AG08396 (cell line): ENCODE results near the gene OR5I1.
"Not testable (repeated sequence)": the region's sequence is repeated elsewhere in the genome, so short reads cannot be mapped to it uniquely, and the experiment has no call there.

Source experiments
- DNase-seq: peaks from one replicate; pipeline ENCODE4 v3.0.0; 2012; ENCODE audit warnings: low spot score, mixed read lengths

The OR5I1 gene

DNA sequence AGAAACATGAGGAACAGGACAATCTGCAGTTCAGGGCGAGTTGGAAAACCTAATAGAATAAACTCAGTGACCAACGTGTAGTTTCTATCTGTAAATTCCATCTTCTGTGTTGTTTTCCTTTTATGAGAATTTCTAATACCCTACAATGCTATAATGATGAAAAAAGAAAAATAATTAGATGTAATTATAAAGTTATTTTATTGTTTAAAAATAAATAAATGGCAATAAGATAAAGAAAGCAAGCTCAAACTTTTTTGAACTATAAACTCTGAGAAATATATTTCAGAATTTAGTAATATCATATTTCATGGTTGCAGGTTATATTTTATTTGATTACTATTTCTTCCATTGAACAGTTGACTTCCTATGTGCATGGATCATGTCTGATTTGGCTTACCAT lies at the start of gene OR5I1:
TSS of gene OR5I1 (minus strand) at position 101 of the 400 bp plus-strand sequence. CDS start at position 101, 0 bp downstream.
- DNase-seq, result no peak

DNA sequence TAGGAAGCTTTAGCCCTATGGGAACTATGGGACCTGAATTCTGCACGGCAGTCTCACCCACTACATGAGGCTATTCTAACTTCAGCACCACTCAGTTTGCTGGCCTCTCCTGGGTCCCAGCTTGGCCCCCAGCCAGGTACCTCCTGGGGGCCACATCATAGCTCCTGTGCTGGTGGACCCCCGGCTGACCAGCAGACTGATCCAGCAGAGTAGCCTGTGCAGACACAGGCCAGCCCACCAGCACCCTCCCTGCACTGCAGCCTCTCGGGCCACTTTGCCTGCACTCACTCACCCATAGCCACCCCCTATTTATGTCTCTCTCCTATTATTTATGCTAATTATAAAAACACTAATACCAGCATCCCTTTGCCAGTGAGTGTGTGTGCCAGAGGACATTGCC lies 34.7 kb upstream of the OR5I1 start:
- DNase-seq, result no peak

DNA sequence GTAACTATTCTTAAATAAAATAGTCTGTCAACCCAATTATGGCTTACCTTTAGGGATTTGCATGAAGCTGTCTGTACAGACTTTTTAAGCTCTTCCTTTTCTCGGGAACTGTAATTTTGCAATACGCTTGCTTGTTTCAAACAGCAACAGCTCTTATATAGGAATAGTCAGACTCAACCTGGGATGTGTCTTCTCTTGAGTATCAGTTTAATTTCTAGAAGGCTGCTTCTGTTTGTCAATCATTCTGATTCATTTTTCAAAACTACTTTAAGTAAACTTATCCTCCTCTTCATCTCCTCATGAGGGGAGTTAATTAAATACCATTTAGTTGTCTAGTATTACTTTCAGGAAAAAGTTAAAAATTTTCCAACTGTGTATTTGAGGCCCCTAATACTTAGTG lies 33.6 kb upstream of the OR5I1 start, which contains the start of gene OR10AG1:
TSS of gene OR10AG1 (minus strand) at position 101 of the 400 bp plus-strand sequence. CDS start at position 63, 38 bp downstream.
- DNase-seq, result no peak

DNA sequence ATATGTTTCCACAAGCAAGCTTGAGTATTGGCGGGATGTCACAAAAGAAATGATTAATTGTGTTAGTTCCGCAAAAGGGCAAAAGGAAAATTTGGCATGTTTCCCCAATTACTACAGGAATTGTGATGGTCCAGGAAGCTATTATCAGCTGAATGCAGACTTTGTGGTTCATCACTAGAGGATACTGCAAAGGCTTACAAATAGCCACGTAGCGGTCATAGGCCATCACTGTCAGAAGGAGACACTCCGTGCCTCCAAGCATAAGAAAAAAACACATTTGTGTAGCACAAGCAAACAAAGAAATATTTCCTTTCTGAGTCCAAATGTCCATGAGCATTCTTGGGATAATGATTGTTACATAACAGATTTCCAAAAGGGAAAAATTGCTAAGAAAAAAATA lies 31.7 kb upstream of the OR5I1 start:
- no peak for DNase-seq

DNA sequence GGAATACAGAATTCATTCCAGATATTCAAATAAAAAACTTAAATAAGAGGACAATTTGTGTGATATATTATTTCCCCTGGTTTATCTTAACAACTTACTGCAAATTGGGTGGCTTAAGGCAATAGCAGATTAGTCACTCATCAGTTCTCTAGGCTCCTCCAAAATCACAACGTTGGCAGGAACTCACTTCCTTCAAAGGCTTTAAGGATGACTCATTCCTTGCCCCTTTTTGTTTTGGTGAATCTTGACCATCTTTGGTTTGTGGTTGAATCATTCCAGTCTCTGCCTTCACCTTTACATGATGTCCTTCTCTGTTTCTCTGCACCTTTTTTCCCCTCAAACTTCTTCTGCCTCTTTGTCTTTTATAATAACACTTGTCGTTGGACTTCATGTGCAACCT lies 30.2 kb upstream of the OR5I1 start:
- DNase-seq, result no peak

DNA sequence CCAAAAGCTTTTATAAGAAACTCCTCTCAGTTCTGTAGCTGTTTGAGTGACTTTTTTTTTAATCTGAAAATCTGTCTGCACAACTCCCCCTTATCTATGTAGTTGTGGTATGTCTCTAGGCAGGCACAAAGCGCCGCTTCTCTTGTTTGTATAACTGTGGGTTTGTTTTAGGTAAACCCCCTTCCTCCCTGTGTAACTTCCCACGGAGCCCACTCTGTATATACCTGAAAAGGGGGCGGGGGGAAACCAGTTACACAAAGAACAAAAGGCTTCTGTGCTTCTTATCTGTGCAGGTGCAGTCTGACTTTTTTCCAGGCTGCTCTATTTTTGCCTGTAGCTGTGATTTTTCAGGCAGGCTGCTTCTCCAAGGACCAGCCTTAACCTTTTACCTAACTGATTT lies 20.3 kb upstream of the OR5I1 start:
- DNase-seq, result no peak

DNA sequence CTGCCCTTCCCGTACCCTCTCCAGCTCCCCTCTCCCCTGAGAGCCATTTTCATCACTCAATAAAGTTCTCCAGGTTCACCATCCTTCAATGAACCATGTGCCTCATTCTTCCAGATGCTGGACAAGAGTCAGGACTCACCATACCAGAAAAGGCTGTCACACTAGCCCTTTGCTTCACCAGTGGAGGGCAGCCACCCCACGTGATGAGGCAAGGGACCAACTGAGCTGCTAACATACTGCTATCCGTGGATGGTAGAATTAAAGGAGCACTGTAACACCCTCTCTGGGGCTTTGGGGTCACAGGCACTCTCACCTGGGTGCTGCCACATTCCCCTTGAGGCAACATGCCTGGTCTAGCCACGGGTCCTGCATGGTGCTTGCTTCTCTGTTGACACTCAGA lies 13.1 kb upstream of the OR5I1 start:
- DNase-seq, result no peak

DNA sequence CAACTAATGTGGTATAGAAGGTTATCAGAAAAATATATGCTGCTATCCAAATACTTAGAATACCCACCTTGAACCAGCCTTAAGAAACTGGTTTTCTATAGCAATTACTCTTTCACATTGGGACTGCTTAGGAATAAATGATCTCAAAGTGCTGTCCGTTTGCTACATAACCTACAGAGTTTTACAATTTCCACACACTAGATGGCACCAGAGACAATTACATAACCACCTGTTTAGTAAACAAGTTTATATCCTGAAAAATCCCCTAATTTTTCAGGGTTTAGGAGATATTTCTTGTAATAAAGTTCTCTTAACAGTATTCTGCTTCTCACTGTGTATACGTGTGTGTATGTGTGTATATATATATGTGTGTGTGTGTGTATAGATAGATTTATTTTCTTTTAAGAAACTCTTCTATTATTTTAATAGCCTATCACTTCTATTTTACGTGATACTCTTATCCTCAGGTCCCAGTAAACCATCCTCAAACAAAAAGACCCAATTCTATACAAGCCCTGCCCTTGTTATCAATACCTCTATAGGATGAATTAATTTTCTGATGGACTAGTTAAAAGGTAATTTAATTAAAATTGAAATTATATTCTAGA lies 6.7 kb upstream of the OR5I1 start:
- DNase-seq, result peak; percentile 2

DNA sequence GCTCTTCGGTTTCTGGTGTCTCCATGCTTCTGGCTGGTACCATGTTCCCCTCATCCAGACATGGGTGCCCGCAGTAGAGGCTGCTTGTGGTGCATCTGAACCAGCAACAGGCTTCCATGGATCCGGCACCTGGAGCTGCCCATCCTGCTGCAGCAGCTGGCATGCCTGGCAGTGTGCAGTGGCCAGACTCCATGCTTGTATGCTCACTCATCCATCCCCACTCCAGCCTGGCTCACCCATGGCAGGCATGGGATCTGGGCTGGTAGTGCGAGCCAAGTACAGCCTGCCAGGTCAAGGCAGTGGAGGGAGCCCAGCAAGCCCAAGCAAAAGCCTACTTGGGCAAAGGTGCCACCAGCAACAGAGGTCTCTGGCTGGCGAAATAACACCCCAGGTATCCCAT lies 15.7 kb downstream of the OR5I1 start:
- no peak for DNase-seq

DNA sequence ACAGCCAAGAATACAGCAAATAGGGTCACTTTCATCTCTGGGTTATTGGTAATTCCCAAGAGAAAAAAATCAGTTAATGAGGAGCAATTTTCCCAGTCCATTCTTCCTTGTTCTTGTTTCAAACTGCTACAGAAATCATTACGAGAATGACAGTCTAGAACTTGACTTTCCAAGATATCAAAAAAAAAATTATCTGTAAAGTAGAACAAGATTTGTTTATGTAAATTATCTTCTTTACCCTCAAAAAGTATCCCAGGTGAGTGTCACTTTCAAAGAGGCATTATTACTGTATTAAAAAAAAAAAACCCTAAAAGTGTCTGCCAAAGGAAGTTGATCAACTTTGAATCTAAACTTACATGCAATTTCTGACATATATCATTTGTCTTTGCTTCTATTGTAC lies 21.7 kb downstream of the OR5I1 start, which contains the start of gene OR5W2:
TSS of gene OR5W2 (minus strand) at position 101 of the 400 bp plus-strand sequence. CDS start at position 101, 0 bp downstream.
- no peak for DNase-seq

DNA sequence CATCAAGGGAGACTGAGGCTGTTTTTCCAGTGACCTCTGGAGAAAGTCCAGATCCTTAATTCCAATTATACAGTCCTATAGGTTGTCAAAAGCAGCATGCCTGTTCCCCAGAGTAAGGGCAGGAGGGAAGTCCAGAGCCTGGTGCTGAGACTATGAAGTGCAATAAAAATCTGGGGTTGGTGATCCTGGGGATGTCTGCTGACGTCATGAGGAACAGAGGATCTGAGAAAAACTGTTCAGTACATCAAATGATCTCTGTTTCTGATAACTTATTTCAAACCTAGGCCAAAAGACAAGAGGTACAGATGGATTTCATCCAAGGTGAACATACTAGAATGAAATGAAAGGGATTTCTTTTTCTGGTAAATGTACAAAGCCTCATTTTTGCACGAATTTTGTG lies 33.9 kb downstream of the OR5I1 start:
- no peak for DNase-seq

DNA sequence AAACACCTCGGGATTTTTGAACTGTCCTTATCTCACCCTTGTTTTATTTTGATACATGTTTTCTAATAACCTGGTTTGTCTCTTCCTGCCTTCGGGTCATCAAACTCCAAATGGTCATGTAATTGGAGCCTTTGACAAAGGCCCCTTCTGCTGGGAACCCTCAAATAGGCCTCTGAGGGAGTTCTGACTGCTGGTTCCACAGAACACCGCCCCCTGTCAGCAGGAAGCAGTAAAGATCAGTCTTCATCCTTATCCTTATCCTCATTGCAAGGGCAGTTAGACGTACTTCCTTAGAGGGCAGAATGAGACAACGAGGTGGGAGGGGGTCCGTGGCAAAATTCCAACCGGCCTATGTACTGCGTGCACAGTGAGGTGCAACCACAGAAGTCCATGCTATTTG lies 41.0 kb downstream of the OR5I1 start:
- DNase-seq, result no peak

DNA sequence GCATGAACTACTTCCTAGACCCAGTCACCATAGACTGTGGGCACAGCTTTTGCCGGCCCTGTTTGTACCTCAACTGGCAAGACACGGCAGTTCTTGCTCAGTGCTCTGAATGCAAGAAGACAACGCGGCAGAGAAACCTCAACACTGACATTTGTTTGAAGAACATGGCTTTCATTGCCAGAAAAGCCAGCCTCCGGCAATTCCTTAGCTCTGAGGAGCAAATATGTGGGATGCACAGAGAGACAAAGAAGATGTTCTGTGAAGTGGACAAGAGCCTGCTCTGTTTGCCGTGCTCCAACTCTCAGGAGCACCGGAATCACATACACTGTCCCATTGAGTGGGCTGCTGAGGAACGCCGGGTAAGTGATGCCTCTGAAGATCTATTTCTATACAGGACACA lies 50.7 kb downstream of the OR5I1 start:
- DNase-seq, result not testable (repeated sequence)
